Ureter (tissue), 1 donor: ENCODE measurements around the gene MAGI1. TPM values are rescaled to one million over a fixed set of nuclear protein-coding genes. Genes with fewer than 3 reads are reported as not detected.
A peak's percentile ranks its signal among the peaks of the same experiment; 100 is the strongest.

Source experiments
- DNase-seq: peaks from one replicate; pipeline ENCODE4 v3.0.0-alpha.2; 2020; ENCODE audit warnings: low spot score
- total RNA-seq: library from RNA; stranded (reverse); gene quantifications from one replicate; pipeline ENCODE4 v1.2.4, GENCODE V29; 2023
- donor health status: DM: yes; HTN: yes; CAD: no.

MAGI1 gene
- total RNA-seq, 1 donor from 2014 or later, result 45.5 TPM

- no peak for DNase-seq
These were observed 64.2 kb downstream of the MAGI1 start for GRCh38 chr3:65974509-65974908.

GRCh38 chr3:65972765-65973164 is 66.0 kb downstream of the MAGI1 start:
- no peak for DNase-seq

- no peak for DNase-seq
These were observed 67.1 kb downstream of the MAGI1 start for GRCh38 chr3:65971293-65972252.

- DNase-seq, result no peak
These were observed 69.7 kb downstream of the MAGI1 start for GRCh38 chr3:65968996-65969395.

- DNase-seq, result no peak
These were observed 71.3 kb downstream of the MAGI1 start for GRCh38 chr3:65967451-65967850.

- no peak for DNase-seq
These were observed 73.9 kb downstream of the MAGI1 start for GRCh38 chr3:65964838-65965237.

GRCh38 chr3:65963787-65964677 is 74.7 kb downstream of the MAGI1 start:
- DNase-seq, result no peak

- no peak for DNase-seq
These were observed 77.0 kb downstream of the MAGI1 start for GRCh38 chr3:65961733-65962132.

- no peak for DNase-seq
These were observed 77.6 kb downstream of the MAGI1 start for GRCh38 chr3:65961128-65961527.

GRCh38 chr3:65960087-65960486 is 78.6 kb downstream of the MAGI1 start:
- DNase-seq, result no peak

GRCh38 chr3:65958216-65958615 is 80.5 kb downstream of the MAGI1 start:
- no peak for DNase-seq

- no peak for DNase-seq
These were observed 82.8 kb downstream of the MAGI1 start for GRCh38 chr3:65955792-65956477.

- peak; percentile 65 for DNase-seq
These were observed 84.6 kb downstream of the MAGI1 start for GRCh38 chr3:65953881-65954733.

GRCh38 chr3:65953301-65953812 is 85.4 kb downstream of the MAGI1 start:
- DNase-seq, result peak; percentile 85

GRCh38 chr3:65952842-65953241 is 85.9 kb downstream of the MAGI1 start:
- no peak for DNase-seq

GRCh38 chr3:65951836-65952505 is 86.7 kb downstream of the MAGI1 start:
- no peak for DNase-seq

- no peak for DNase-seq
These were observed 88.1 kb downstream of the MAGI1 start for GRCh38 chr3:65950340-65951326.

- no peak for DNase-seq
These were observed 89.7 kb downstream of the MAGI1 start for GRCh38 chr3:65948841-65949573.
